ENCODE data around the gene FIBP. TPM values are rescaled to one million over a fixed set of nuclear protein-coding genes. Genes with fewer than 3 reads are reported as not detected.
A peak's percentile ranks its signal among the peaks of the same experiment; 100 is the strongest.

Gene FIBP
- total and polyA plus RNA-seq, 2 donors (not counting 3 experiments of a cell fraction or from before 2014, with no cell fraction given), result 105 to 162 TPM

- CTCF ChIA-PET, result interaction anchor here (1.1 to 2.3 kb wide), 3 partner anchors 12 to 44 kb away, joined by 3 to 5 read pairs (median 5); partner anchors contain the start of gene MUS81
- FAIRE-seq, result no peak
These were observed 15.4 kb upstream of the FIBP start for GRCh38 chr11:65903715-65904114.

More at GRCh38 chr11:65903715-65904114, 15.4 kb upstream of the FIBP start:
- no peak overlapping the region for H3K4me2 ChIP-seq (ENCODE audit: insufficient read depth, low read length)
- peaks cover 13% of the 10 kb centered on the region for H3K79me2 ChIP-seq (ENCODE audit: control insufficient read depth, insufficient read depth, low read length)
- peak overlapping the region; percentile 30 for H3K27ac ChIP-seq (ENCODE audit: insufficient read depth, low read depth, low read length)
- TF ChIP-seq POLR2AphosphoS5 (IDR thresholded peaks at IDR 0.05; ENCODE audit: insufficient read depth, low read depth, low read length), result no peak
- TF ChIP-seq MAX (IDR thresholded peaks at IDR 0.05; ENCODE audit: insufficient read depth, insufficient read length), result no peak
- TF ChIP-seq FOS (IDR thresholded peaks at IDR 0.05; ENCODE audit: borderline replicate concordance, insufficient read depth, low read length), result no peak
- no peak for TF ChIP-seq EZH2 (IDR thresholded peaks at IDR 0.05; ENCODE audit: borderline replicate concordance, low read depth, low read length, severe bottlenecking)
- TF ChIP-seq MYC (IDR thresholded peaks at IDR 0.05; ENCODE audit: low read depth, low read length), result no peak
- no peak for TF ChIP-seq CTCF (IDR thresholded peaks at IDR 0.05; ENCODE audit: extremely low read depth in 1 of 2, insufficient read depth in 1 of 2, low read depth in 1 of 2, low read length in 2 of 2)
- TF ChIP-seq JUN (IDR thresholded peaks at IDR 0.05; ENCODE audit: borderline replicate concordance, insufficient read depth, insufficient read length, low read depth), result no peak
- TF ChIP-seq GATA2 (IDR thresholded peaks at IDR 0.05; ENCODE audit: insufficient read depth, insufficient read length, low read depth, low read length), result no peak
- TF ChIP-seq POLR2A (IDR thresholded peaks at IDR 0.05; ENCODE audit: low read depth, low read length), result no peak
- H3K4me1 ChIP-seq (ENCODE audit: control insufficient read depth, extremely low read depth, insufficient read depth, low read length), result peaks cover 8% of the 10 kb centered on the region
- H3K9ac ChIP-seq (replicated peaks; ENCODE audit: extremely low read depth, insufficient read depth, low read length), result no peak overlapping the region
- H3K27me3 ChIP-seq (ENCODE audit: control insufficient read depth in 2 of 2, insufficient read depth in 2 of 2, low read length in 2 of 2), result no peaks in the 10 kb centered on the region
- DNase-seq (ENCODE audit: low read depth, low spot score), result no peak
- no peaks in the 10 kb centered on the region for H3K9me3 ChIP-seq (replicated peaks; ENCODE audit: control insufficient read depth, insufficient read depth, low read length)
- POLR2A ChIA-PET, result no interaction called here
- no peaks in the 10 kb centered on the region for H3K9me1 ChIP-seq (replicated peaks; ENCODE audit: control insufficient read depth, extremely low read depth, insufficient read depth, low read length)
- no TSS peak for BruUV-seq (replicated peaks)
- intact Hi-C loops (cut with micrococcal nuclease) (no loop called here), dilution Hi-C loops (cut with MboI; ENCODE audit: extremely low pct_ligation_motif_present, low sequenced_read_pairs) (no loop called here)
- no peaks in the 10 kb centered on the region for H4K20me1 ChIP-seq (replicated peaks; ENCODE audit: control insufficient read depth, extremely low read depth, insufficient read depth, low read length)
- no peak overlapping the region for H3K4me3 ChIP-seq (replicated peaks in 1 of 3; ENCODE audit: insufficient read depth in 1 of 3, low read depth in 1 of 3, low read length in 3 of 3)
- H3K36me3 ChIP-seq (ENCODE audit: control insufficient read depth in 2 of 2, extremely low read depth in 1 of 2, insufficient read depth in 2 of 2, low read length in 2 of 2), result no peaks in the 10 kb centered on the region
- H2AFZ ChIP-seq (ENCODE audit: low read depth, low read length), result no peak overlapping the region
